Dedifferentiated amniotic fluid mesenchymal stem cell (primary cell): ENCODE data around the gene ACOXL.

Source experiments
- DNase-seq: peaks from one replicate; pipeline ENCODE4 v3.0.0-alpha.2; 2016; ENCODE audit errors: extremely low spot score

ACOXL gene

DNA sequence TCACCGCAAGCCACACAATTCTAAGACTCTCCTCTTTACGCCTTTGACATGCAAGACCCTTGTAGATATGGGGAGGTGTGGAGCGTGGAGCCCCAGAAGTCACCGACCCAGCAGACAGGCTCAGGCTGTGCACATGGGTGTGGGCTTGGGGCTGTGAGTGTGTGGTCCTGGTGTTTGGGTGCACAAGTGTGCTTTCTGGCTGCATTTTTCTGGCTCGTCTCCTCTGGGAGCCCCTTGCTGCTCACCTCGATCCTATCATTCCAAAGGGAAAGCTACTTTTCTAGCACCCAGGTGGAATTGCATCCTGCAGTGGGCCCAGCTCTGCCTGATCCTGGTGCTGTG, 143.0 kb downstream of the ACOXL start:
- no peak for DNase-seq

DNA sequence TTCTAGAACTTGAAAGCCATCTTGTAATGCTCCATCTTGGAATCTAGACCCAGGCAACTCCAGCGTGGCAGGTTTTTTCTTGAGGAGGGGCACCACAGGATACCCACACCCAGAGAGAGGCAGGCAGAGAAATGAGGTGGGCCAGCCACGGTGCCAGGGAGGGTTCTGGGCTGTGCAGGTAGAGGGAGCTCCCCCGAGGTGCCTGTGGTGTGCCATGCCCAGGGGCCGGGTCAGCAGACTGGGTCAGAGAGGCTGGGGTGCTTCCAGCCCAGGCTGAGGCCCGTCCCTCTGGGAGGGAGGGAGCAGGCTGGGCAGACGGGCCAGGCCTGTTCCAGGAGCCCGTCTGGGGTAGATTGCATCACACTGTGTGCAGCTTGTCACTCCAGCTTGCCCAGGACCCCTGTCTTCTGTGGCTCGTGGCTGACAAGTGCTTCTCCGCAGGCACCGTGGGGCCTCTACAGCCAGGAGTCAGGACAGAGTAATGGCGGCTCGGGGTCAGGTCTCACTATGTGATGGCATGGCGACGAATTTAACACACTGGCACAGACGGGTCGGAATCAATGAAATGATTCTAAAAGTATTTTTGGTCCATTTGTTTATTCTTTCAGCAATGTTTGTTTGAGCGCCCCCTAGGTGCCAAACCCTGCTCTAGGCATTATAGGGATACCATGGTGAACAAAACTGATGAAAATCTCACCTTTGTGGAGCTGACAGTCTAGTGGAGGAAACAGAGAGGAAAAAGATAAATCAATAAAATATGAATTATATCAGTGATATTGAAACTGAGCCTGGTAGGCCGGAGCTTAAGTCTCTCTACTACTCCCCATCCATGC, 144.0 kb downstream of the ACOXL start:
- DNase-seq = no peak

GRCh38 chr2:110877031-110877827, 144.9 kb downstream of the ACOXL start:
- DNase-seq = no peak

GRCh38 chr2:110878150-110878549, 145.8 kb downstream of the ACOXL start:
- DNase-seq = no peak

DNA sequence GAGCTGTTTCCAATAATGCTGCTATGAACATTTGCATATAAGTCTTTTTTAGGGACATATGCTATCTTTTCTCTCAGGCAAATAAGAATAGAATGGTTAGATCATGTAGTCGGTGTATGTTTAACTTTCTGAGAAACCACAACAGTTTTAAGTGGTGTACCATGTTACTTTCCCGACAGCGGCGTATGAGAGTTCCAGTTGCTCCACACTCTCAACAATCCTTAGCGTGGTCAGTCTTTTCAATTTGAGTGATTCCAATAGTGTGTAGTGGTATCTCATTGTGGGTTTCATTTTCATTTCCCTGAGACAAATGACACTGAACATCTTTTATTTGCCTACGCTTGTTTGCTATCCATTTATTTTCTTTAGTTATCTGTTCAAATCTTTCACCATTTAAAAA, 149.5 kb downstream of the ACOXL start:
- no peak for DNase-seq

DNA sequence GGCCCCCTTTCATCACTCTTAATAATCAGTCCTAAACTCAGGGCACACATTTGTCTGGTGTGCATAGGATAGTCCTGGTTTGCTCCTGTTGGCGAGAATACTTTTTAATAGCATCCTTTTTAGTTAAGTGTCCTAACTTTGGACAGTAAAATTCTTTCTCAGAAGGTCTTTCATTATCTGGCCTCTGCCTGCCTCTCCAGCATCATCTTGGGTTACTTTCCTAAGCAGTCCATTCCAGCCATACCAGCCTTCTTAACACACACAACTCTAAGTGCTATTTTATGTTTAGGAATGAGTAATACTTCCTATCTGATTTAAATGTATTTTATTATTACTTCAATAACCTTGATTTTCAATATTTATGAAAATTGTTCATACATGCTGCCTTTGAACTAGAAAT, 151.0 kb downstream of the ACOXL start:
- no peak for DNase-seq

- DNase-seq = no peak
Observed at GRCh38 chr2:110885256-110885655, 152.9 kb downstream of the ACOXL start.

DNA sequence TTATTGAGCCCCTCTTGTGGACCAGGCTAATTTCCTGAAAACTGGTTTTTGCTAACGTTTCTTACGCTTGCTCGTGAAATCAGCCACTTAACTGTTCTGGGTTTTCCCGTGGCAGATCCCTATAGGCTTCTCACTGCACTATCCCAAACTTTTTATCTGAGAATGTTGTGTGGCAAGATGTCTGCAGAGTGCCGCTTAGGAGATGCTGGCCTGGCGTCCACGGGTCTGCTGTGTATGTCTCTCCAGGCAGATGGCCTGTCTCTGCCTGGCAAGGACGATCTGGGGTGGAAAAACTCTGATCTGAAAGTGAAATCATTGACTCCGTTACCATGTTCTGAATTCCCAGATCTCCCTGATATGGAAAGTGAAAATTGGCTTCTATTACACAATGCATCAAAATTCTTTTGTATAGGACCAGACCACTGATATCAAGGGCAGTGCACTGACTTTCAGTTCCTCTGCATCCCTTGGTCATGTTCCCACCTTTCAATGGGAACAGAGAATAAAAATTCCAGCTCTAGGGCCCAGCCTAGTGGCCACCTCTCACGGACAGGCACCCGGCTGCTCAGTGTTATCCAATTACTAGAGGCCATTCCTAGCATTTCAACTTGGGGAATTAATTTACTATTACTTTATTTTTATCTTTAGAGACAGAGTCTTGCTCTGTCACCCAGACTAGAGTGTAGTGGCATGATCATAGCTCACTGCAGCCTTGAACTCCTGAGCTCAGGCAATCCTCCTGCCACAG, 154.6 kb downstream of the ACOXL start:
- no peak for DNase-seq

DNA sequence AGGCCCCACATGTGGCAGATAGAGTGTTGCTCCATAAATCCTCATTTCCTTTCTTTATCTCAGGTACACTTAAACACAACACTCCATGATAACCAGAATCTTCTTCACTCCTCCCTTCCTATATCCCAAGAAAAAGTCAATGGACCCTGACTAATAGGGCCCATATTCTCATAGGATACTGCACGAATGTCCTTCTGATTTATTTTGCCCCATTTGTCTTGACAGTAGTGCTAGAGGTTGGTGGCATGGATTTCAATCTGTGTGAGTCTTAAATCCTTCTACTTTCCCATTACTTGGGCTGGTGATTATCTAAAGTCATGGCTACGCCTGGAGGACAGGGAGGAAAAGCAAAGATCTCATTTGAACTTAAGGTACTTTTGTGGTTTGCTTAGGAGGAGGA, 156.0 kb downstream of the ACOXL start:
- no peak for DNase-seq

DNA sequence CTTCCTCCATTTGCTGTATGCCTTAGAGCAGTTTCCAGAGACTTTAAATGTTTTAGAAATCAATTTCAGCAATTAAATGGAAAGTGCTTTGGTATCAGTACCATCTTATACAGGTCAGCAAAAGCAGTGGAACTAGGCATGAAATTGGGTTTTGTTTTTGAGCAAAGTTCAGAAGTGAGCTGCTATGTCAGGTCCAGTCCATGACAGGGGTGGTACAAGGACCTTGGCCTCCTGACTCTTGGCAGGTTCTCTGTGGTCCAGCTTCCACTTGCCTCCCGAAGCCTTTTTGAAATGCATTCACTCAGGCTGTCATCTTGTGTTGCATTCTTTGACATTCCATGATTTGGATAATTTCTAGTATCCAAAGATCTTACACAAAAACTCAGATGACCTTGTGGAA, 159.3 kb downstream of the ACOXL start:
- no peak for DNase-seq

GRCh38 chr2:110896226-110896625, 163.9 kb downstream of the ACOXL start:
- DNase-seq = no peak

DNA sequence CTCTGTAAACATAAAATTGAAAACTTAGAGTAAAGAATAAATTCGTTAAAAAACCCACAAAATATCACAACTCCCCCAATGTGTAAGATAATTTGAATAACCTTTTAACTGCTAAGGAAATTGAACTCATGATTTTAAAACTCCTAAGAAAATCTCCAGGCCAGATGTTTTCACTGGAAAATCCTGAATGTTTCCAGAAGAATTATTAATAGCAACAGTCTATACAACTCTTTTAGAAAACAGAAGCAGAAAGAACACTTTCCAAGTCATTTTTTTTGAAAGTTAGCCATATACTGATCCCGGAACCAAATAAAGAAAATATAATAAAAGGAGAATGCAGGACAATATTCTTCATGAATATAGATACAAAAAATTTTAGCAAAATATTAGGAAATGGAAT, 165.6 kb downstream of the ACOXL start:
- no peak for DNase-seq

- DNase-seq = peak; percentile 12
Observed at GRCh38 chr2:110900191-110900590, 167.8 kb downstream of the ACOXL start.

- DNase-seq = no peak
Observed at GRCh38 chr2:110903548-110903947, 171.2 kb downstream of the ACOXL start.

DNA sequence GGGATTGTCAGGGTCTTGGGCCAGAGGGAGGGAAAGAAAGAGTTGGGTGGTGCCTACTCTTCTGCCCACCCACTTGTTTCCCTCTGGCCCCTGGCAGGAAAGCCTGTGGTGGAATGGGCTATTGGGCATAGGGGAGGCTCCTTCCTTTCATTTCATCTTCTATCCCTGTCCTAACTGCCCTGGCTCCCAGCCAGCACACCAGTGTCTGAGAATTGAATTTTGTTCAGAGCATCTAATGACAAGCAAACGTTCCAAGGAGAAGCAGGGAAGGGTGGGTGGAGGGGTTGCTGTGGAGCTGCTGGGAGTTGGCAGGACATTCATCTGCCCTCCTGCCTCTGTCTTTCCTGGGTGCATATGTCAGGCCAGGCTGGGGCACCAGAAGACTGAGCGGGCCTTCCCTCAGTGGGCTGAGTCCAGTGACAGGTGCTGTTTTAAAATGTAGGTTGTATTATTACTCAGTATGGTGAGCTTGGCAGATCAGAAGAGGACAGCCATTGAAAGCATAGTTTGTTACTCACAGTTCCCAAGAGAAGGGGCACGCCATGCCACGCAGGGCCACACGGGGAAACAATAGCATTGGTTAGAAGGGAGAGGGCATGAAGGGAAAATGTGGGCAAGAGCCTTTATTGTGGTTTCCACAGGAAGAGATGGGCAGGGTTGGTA, 171.9 kb downstream of the ACOXL start:
- DNase-seq = no peak

DNA sequence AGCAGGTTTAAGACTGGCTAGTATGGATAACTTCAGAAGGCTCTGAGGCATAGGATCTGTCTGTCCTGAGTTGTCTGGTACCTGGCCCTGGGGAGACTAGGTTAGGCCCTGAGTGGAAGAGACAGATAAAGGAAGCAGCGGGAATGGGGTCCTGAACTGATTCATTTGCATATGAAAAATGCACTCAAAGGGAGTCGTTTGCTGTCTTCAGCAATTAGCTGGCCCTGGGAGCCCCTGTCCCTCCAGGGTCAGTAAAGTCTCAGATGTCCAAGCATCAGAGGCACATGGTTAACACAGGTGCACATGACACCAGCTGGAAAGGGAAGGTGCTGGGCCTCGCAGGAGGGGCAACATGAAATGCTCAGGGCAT, 172.4 kb downstream of the ACOXL start:
- no peak for DNase-seq

GRCh38 chr2:110905217-110905616, 172.8 kb downstream of the ACOXL start:
- DNase-seq = no peak

DNA sequence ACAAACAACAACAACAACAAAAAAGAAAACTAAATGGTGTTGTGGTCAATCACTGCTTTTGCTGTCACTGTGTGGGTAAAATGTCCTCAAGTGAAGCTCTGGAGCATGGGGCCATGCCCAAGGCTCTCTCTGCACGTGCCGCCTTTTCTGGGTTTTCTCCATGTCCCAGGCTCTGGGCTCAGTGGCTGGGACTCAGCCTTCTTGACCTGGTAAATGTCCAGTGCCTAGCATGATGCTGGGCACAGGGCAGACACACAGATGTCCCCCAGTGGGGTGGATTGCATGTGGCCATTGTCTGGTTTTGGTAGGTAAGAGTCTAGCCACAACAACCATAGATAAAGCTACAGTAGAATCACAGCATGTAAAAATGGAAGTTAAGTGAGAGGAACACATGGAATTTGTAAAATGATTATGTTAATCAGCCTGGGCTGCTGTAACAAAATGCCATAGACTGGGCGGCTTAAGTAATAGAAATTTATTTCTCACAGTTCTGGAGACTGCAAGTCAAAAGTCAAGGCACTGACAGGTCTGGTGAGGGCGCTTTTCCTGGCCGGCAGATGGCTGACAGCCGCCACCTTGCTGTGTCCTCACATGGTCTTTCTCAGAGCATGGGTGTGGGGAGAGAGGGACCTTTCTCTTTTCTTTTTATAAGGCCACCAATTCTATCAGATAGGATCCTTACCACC, 174.4 kb downstream of the ACOXL start:
- DNase-seq = no peak

GRCh38 chr2:110909501-110909900, 177.1 kb downstream of the ACOXL start:
- DNase-seq = no peak

DNA sequence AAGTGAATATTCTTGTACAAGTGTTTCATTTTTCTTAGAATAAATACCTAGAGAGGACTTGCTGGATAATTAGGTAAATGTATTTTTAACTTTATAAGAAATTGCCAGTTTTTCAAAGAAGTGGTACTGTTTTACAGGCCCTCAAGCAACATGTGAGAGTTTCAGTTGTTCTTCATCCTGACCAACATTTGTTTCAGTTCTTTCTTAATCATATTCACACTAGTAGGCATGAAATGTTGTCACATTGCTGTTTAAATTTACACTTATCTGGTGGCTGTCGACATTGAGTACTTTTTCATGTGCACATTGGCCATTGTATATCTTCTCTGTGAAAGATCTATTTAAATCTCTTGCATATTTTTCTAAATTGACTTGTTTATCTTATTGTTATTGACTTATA, 178.1 kb downstream of the ACOXL start:
- no peak for DNase-seq

DNA sequence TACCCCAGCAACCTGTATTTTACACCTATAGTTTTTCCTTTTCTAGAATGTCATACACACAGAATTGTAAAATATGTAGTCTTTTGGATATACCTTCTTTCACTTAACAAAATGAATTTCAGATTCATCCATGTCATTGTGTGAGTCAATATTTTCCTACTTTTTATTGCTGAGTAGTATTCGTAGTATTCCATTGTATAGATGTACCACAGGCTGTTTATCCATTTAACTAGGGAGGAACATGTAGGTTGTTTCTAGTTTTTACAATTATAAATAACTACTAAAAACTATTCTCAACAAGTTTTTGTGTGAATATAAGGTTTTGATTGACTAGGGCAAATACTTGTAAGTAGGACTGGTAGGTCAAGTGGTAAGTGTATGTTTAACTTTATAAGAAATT, 187.4 kb downstream of the ACOXL start:
- DNase-seq = no peak

- no peak for DNase-seq
Observed at GRCh38 chr2:110925479-110925878, 193.1 kb downstream of the ACOXL start.
